Effector memory CD4-positive, alpha-beta T cell (primary cell): ENCODE data around the gene MTCL1.
A peak's percentile ranks its signal among the peaks of the same experiment; 100 is the strongest.

Experiments
- DNase-seq, 3 donors: peaks; one replicate each; pipeline ENCODE4 v3.0.0-alpha.2; 2020
- H3K27ac ChIP-seq: 2 replicates; pipeline ENCODE4 v1.7.0; 2013; ENCODE audit warnings: mild to moderate bottlenecking, low read length, moderate library complexity; ENCODE audit not compliant: insufficient read depth, poor library complexity, severe bottlenecking
- H3K27me3 ChIP-seq: replicated peaks from 2 replicates; pipeline ENCODE4 v1.7.0; 2013; ENCODE audit warnings: mild to moderate bottlenecking, low read length; ENCODE audit not compliant: insufficient read depth, control insufficient read depth, poor library complexity, severe bottlenecking
- H3K36me3 ChIP-seq: 2 replicates; pipeline ENCODE4 v1.7.0; 2013; ENCODE audit warnings: mild to moderate bottlenecking, low read length, moderate library complexity; ENCODE audit not compliant: control insufficient read depth, insufficient read depth
- H3K4me1 ChIP-seq: 2 replicates; pipeline ENCODE4 v1.7.0; 2013; ENCODE audit warnings: low read length, mild to moderate bottlenecking; ENCODE audit not compliant: control insufficient read depth, insufficient read depth, poor library complexity, severe bottlenecking
- H3K4me3 ChIP-seq: 2 replicates; pipeline ENCODE4 v1.7.0; 2013; ENCODE audit warnings: low read length, low read depth, mild to moderate bottlenecking; ENCODE audit not compliant: insufficient read depth, poor library complexity, severe bottlenecking
- H3K9me3 ChIP-seq: 2 replicates; pipeline ENCODE4 v1.7.0; 2013; ENCODE audit warnings: mild to moderate bottlenecking, low read length, moderate library complexity; ENCODE audit not compliant: control insufficient read depth
- total RNA-seq, 3 donors: gene quantifications; one replicate each; lab custom pipeline; 2026; lab: John Stamatoyannopoulos, UW

The MTCL1 gene
- 0.97 to 2.3 (median 1.2) reads per million in 3 donors for total RNA-seq

- DNase-seq, result no peak
- H3K4me1 ChIP-seq, result peaks cover 22% of the 10 kb centered on the region
- H3K4me3 ChIP-seq, result peak within 1 kb of the TSS; percentile 80
- no peaks in the 10 kb centered on the region for H3K36me3 ChIP-seq
- peaks cover 30% of the 10 kb centered on the region for H3K27me3 ChIP-seq
- H3K27ac ChIP-seq, result peak within 1 kb of the TSS; percentile 18
- H3K9me3 ChIP-seq, result no peaks in the 10 kb centered on the region
Measured at GRCh38 chr18:8705238-8705960, at the start of gene MTCL1. MTCL1 (plus strand) TSS chr18:8705556; CDS start chr18:8705661, 105 bp downstream.

DNA sequence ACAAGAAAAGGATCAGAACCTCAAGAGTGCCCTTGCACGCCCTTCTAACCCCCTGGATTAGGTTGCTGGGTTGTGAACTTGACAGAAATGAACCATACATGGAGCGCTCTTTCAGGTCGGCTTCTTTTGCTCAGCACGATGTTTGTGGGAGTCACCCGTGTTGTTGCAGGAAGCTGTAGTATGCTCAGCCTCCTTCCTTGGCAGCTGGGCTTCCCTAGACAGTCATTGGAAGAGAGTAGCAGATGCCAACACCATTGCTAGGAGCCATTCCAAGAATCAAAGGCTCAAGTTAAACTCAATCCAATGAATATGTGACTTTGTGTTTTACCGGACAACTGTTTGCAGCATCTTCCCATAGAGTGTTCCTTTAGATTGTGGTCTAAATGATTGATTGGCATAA lies 49.1 kb upstream of the MTCL1 start:
- Histone ChIP-seq H3K4me3 (no peak overlapping the region), H3K9me3 (no peaks in the 10 kb centered on the region), H3K36me3 (no peaks in the 10 kb centered on the region), H3K27me3 (no peaks in the 10 kb centered on the region), H3K4me1 (no peaks in the 10 kb centered on the region), H3K27ac (no peak overlapping the region)
- DNase-seq, result no peak

GRCh38 chr18:8657050-8657820 lies 48.1 kb upstream of the MTCL1 start:
- no peaks in the 10 kb centered on the region for H3K9me3 ChIP-seq
- no peaks in the 10 kb centered on the region for H3K27me3 ChIP-seq
- H3K4me3 ChIP-seq, result no peak overlapping the region
- H3K27ac ChIP-seq, result no peak overlapping the region
- H3K36me3 ChIP-seq, result no peaks in the 10 kb centered on the region
- no peak for DNase-seq
- H3K4me1 ChIP-seq, result no peaks in the 10 kb centered on the region

DNA sequence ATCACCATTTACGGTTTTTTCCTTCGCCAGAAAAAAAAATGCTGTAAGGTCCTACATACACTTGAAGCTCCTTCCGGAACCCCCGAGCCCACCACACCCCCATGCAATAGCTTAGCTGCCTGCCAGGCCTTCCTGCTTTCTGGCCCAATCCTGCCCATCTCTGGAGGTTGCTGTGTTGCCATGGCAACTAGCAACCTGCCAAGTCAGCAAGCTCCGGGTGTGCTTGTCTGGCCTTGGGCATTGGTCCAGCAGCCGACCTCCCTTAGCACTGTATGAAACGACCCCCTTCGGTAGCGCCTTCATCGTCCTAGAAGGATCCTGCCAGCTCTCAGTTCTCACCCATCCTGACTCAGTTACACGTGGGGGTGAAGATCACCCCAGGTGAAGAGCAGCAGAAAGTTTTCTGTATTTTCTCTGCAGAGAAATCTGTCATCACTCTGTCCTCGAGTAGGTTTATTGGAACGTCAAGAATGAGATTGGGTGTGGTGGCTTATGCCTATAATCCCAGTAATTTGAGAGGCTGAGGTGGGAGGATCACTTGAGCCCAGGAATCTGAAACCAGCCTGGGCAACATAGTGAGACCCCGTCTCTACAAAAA lies 47.4 kb upstream of the MTCL1 start:
- no peak overlapping the region for H3K27ac ChIP-seq
- no peak for DNase-seq

GRCh38 chr18:8658858-8659485 lies 46.4 kb upstream of the MTCL1 start:
- Histone ChIP-seq H3K27ac (no peak overlapping the region), H3K4me3 (no peak overlapping the region), H3K27me3 (no peaks in the 10 kb centered on the region), H3K4me1 (no peaks in the 10 kb centered on the region), H3K36me3 (no peaks in the 10 kb centered on the region), H3K9me3 (no peaks in the 10 kb centered on the region)
- no peak for DNase-seq

More for the DNA sequence above, 47.4 kb upstream of the MTCL1 start:
- H3K4me3 ChIP-seq, result no peak overlapping the region
- no peaks in the 10 kb centered on the region for H3K4me1 ChIP-seq
- H3K27me3 ChIP-seq, result no peaks in the 10 kb centered on the region
- H3K9me3 ChIP-seq, result no peaks in the 10 kb centered on the region
- H3K36me3 ChIP-seq, result no peaks in the 10 kb centered on the region

GRCh38 chr18:8659609-8660242 lies 45.6 kb upstream of the MTCL1 start:
- H3K27me3 ChIP-seq, result no peaks in the 10 kb centered on the region
- H3K36me3 ChIP-seq, result no peaks in the 10 kb centered on the region
- no peak for DNase-seq
- no peak overlapping the region for H3K4me3 ChIP-seq
- no peak overlapping the region for H3K27ac ChIP-seq
- H3K9me3 ChIP-seq, result no peaks in the 10 kb centered on the region
- H3K4me1 ChIP-seq, result no peaks in the 10 kb centered on the region

GRCh38 chr18:8660316-8660715 lies 45.0 kb upstream of the MTCL1 start:
- no peak for DNase-seq
- Histone ChIP-seq H3K27ac (no peak overlapping the region), H3K9me3 (no peaks in the 10 kb centered on the region), H3K4me1 (no peaks in the 10 kb centered on the region), H3K4me3 (no peak overlapping the region), H3K27me3 (no peaks in the 10 kb centered on the region), H3K36me3 (no peaks in the 10 kb centered on the region)

DNA sequence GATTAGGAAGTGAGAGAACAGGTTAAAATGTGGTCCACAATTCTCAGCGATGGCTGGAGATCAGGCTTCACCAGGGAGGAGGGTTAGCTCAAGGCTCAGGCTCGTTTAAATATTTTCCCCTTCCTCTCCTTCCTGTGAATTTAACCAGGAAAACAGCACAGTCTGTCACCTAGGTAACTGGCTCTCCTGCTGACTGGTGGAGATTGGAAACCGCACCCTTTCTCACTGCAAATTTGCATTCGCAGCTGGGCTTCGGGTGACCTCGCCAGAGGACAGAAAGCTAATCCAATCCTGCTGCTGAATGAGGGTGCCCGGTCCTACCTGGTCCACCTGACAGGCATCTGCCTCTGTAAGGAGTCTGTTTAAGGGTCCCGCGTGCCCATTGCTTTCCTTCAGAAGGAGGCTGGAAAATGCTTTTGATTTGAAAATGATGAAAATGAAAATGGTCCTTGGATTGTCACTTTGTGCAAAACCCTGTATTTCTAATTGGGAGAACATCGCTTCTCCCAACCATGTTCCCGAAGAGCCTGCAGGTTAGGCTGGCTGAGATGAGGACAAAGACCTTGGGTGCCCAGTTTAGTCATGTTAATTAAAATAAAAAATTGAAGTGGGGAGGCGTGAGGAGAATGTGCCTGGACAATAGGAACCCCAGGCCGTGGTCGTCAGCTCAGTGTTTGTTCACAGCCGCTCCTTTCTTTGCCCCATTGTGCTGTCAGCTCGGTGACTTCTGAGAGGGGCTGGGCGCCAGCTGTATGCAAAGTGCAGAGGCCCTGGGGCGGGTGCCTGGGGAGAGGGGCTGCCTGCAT lies 43.4 kb upstream of the MTCL1 start:
- no peaks in the 10 kb centered on the region for H3K4me1 ChIP-seq
- no peaks in the 10 kb centered on the region for H3K9me3 ChIP-seq
- no peaks in the 10 kb centered on the region for H3K27me3 ChIP-seq
- DNase-seq, result no peak
- H3K4me3 ChIP-seq, result no peak overlapping the region
- no peaks in the 10 kb centered on the region for H3K36me3 ChIP-seq
- no peak overlapping the region for H3K27ac ChIP-seq
